Stomach (tissue), 4 donors: ENCODE data around the gene STPG2.

Experiments
- CTCF ChIP-seq, 7 experiments: fragments of 450-650 bp in 4 of 7; fragments of 200-600 bp in 3 of 7; sonication (generic) in 3 of 7; IDR thresholded peaks; one replicate each; pipeline ENCODE4 v1.5.1; 2016 to 2019; ENCODE audit warnings: antibody characterized with exemption in 7 of 7, control low read depth in 2 of 7, mild to moderate bottlenecking in 1 of 7
- POLR2AphosphoS5 ChIP-seq, 3 donors: sonication (generic); formaldehyde crosslinking; IDR thresholded peaks; one replicate each; pipeline ENCODE4 v1.6.1; 2016; ENCODE audit warnings: antibody characterized with exemption in 3 of 3

DNA sequence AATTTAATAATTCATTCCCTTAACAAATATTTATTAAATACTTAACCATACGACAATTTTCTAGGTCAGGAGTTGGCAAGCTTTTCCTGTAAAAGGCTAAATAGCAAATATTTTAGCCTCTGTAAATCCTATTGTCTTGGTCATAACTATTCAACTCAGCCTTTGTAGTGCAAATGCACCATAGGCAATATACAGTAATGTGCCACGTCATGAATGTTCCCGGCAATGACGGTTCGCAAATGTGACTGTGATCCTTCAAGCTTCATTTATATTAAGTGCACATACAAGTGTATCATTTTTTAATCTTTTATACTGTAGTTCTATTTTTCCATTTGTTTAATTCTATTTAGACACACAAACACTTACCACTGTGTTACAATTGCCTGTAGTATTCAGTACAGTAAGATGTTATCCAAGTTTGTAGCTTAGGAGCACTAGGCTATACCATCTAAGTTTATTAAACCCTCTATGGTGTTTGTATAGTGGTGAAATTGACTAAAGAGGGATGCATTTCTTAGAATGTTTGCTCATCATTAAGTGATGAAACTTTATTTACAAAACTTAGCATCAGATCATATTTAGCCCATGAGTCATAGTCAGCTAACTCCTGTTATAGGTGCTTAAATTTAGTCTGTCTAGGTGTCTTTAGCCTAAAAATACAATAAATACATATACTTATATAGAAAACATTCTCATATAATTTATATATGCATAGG is 553.6 kb downstream of the STPG2 start:
- TF ChIP-seq CTCF (IDR thresholded peaks at IDR 0.05) (no peak), POLR2AphosphoS5 (IDR thresholded peaks at IDR 0.05) (no peak)
